Activated naive CD4-positive, alpha-beta T cell treated with anti-CD3 and anti-CD28 coated beads for 36 hours (primary cell): ENCODE results near the gene DMKN. TPM values are rescaled to one million over a fixed set of nuclear protein-coding genes. Genes with fewer than 3 reads are reported as not detected.

Experiments
- CTCF ChIA-PET: fragments of 350-600 bp; sonication (Branson Sonifier 250); formaldehyde crosslinking; loops from one replicate; lab custom pipeline; 2021; ENCODE audit warnings: antibody characterized with exemption; lab: Charles Lee
- DNase-seq: peaks from one replicate; pipeline ENCODE4 v3.0.0-alpha.2; 2020
- H3K27ac Mint-ChIP-seq: one replicate; pipeline ENCODE4 v1.8.0; 2021; ENCODE audit warnings: mild to moderate bottlenecking, mixed read lengths
- H3K27me3 Mint-ChIP-seq: one replicate; pipeline ENCODE4 v1.8.0; 2021; ENCODE audit warnings: low read depth, mixed read lengths
- H3K36me3 Mint-ChIP-seq: one replicate; pipeline ENCODE4 v1.8.0; 2021; ENCODE audit warnings: low read depth, mixed read lengths
- H3K4me1 Mint-ChIP-seq: one replicate; pipeline ENCODE4 v1.8.0; 2021; ENCODE audit warnings: low read depth, mixed read lengths
- H3K4me3 Mint-ChIP-seq: one replicate; pipeline ENCODE4 v1.8.0; 2021; ENCODE audit warnings: mild to moderate bottlenecking, moderate library complexity, mixed read lengths
- H3K9me3 Mint-ChIP-seq: one replicate; pipeline ENCODE4 v1.8.0; 2021; ENCODE audit warnings: mixed read lengths
- intact Hi-C: fragments of 100-400 bp; cut with micrococcal nuclease; formaldehyde crosslinking; loops from one replicate; pipeline ENCODE4 v1.15.1; 2023
- total RNA-seq, 2 experiments: library from RNA; stranded (reverse); gene quantifications; one replicate each; pipeline ENCODE4 v1.2.3, GENCODE V29; 2021

DMKN gene
- total RNA-seq, 2 experiments from 2014 or later: 0.86 to 1.7 TPM

DNA sequence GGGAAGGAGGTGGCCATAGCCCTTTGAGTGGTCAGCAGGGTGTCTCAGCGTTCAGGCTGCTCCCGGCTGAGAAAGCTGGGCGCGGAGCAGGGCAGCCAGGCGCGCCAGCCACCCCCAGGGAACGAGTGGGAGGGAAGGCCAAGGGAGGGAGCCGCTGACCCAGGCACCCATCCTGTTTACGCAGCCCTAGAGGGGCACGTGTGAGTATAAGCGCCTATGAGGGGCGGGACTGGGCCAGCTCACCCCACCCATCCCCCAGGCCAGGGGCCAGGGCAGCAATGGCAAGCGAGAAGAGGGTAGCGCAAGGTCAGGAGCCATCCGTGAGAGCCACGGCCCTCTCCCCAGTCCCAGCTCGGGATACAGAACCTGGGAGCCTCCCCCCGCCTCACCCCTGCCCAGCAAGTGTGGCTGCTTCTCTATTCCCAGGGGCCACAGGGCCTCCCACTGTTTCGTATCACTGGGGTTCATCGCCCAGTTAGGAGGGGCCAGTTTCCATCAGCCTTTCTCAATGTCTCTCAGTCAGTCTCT, 897 bp upstream of the DMKN start:
- no peaks in the 10 kb centered on the region for H3K36me3 Mint-ChIP-seq
- no peaks in the 10 kb centered on the region for H3K9me3 Mint-ChIP-seq
- intact Hi-C loops: no loop called here
- CTCF ChIA-PET: interaction anchor here (0.7 to 1.6 kb wide), 4 partner anchors 19 to 77 kb away, joined by 3 to 6 read pairs (median 4); no protein-coding TSS in a partner anchor
- no peak overlapping the region for H3K27ac Mint-ChIP-seq
- peaks cover 12% of the 10 kb centered on the region for H3K4me1 Mint-ChIP-seq
- no peak overlapping the region for H3K4me3 Mint-ChIP-seq
- peaks cover 22% of the 10 kb centered on the region for H3K27me3 Mint-ChIP-seq
- DNase-seq: no peak

- H3K27me3 Mint-ChIP-seq: peaks cover 30% of the 10 kb centered on the region
- H3K27ac Mint-ChIP-seq: no peak overlapping the region
- intact Hi-C loops: no loop called here
- no peaks in the 10 kb centered on the region for H3K36me3 Mint-ChIP-seq
- H3K9me3 Mint-ChIP-seq: no peaks in the 10 kb centered on the region
- peaks cover 15% of the 10 kb centered on the region for H3K4me1 Mint-ChIP-seq
- CTCF ChIA-PET: interaction anchor here (1.5 kb wide), 1 partner anchor 18 kb away, joined by 5 read pairs; no protein-coding TSS in a partner anchor
- DNase-seq: no peak
- no peak overlapping the region for H3K4me3 Mint-ChIP-seq
Observed at GRCh38 chr19:35512831-35513627, 420 bp downstream of the DMKN start.

- Mint-ChIP-seq H3K9me3 (no peaks in the 10 kb centered on the region), H3K4me3 (no peak overlapping the region), H3K4me1 (peaks cover 15% of the 10 kb centered on the region), H3K27ac (no peak overlapping the region), H3K27me3 (peaks cover 31% of the 10 kb centered on the region), H3K36me3 (no peaks in the 10 kb centered on the region)
- intact Hi-C loops: no loop called here
- no peak for DNase-seq
- CTCF ChIA-PET: interaction anchor here (0.9 to 2.0 kb wide), 9 partner anchors 9 to 357 kb away, joined by 3 to 15 read pairs (median 4); partner anchors contain the start of gene APLP1
Observed at GRCh38 chr19:35511337-35511736, 2.1 kb downstream of the DMKN start.

DNA sequence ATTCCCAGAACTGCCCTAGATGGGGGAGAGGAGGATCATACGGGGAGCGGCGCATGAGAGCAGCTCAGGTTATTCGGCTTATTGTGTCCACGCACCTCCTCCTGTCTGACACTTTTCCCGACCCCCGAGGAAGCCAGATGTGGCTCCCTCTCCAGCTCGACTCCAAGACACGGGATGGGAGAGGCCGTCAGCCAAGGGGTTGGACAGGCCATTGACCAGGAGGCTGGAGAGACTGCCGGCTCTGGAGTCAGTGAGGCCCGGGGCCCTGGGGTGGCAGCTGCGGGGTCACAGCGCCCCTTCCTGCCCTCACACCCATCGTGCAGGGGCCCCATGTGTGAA, 2.9 kb downstream of the DMKN start:
- peaks cover 15% of the 10 kb centered on the region for H3K4me1 Mint-ChIP-seq
- H3K36me3 Mint-ChIP-seq: no peaks in the 10 kb centered on the region
- peaks cover 31% of the 10 kb centered on the region for H3K27me3 Mint-ChIP-seq
- intact Hi-C loops: loop anchor here (1.0 kb wide), 2 partner anchors 36 to 82 kb away; no protein-coding TSS in a partner anchor
- no peaks in the 10 kb centered on the region for H3K9me3 Mint-ChIP-seq
- DNase-seq: no peak
- no peak overlapping the region for H3K27ac Mint-ChIP-seq
- CTCF ChIA-PET: interaction anchor here (0.5 to 2.0 kb wide), 25 partner anchors 10 to 358 kb away, joined by 3 to 15 read pairs (median 4); partner anchors contain the start of gene APLP1
- no peak overlapping the region for H3K4me3 Mint-ChIP-seq

GRCh38 chr19:35509861-35510625, 3.4 kb downstream of the DMKN start:
- Mint-ChIP-seq H3K4me1 (peaks cover 15% of the 10 kb centered on the region), H3K27me3 (peaks cover 36% of the 10 kb centered on the region), H3K9me3 (no peaks in the 10 kb centered on the region), H3K36me3 (no peaks in the 10 kb centered on the region), H3K4me3 (peak overlapping the region; percentile 57), H3K27ac (no peak overlapping the region)
- intact Hi-C loops: loop anchor here (1.0 kb wide), 2 partner anchors 36 to 82 kb away; no protein-coding TSS in a partner anchor
- CTCF ChIA-PET: interaction anchor here (0.5 to 4.9 kb wide), 27 partner anchors 9 to 393 kb away, joined by 3 to 24 read pairs (median 4); no protein-coding TSS in a partner anchor
- DNase-seq: peak; percentile 80

GRCh38 chr19:35509018-35509652, 4.3 kb downstream of the DMKN start:
- no peak overlapping the region for H3K27ac Mint-ChIP-seq
- peaks cover 36% of the 10 kb centered on the region for H3K27me3 Mint-ChIP-seq
- H3K9me3 Mint-ChIP-seq: no peaks in the 10 kb centered on the region
- H3K4me1 Mint-ChIP-seq: peaks cover 15% of the 10 kb centered on the region
- DNase-seq: peak; percentile 51
- H3K4me3 Mint-ChIP-seq: peak overlapping the region; percentile 57
- CTCF ChIA-PET: interaction anchor here (0.9 to 4.9 kb wide), 14 partner anchors 12 to 392 kb away, joined by 3 to 24 read pairs (median 6); no protein-coding TSS in a partner anchor
- intact Hi-C loops: no loop called here
- no peaks in the 10 kb centered on the region for H3K36me3 Mint-ChIP-seq

DNA sequence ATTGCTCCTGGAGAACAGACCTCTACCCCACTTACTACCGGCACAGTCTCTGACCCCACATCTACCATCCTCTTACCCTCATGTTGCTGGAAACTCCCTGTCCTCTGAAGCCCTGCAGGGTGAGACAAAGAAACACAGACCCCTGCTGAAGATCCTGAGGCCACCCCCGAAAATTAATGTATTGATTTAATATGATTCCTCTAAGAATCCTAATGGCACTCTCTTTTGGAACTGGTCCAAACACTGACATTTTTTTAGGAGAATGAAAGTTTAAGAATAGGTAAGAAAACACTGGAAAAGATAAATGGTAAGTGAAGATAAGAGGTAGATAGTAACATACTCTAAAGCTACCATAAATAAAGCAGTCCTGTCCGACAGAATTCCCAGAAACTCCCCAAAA, 5.3 kb downstream of the DMKN start:
- no peaks in the 10 kb centered on the region for H3K36me3 Mint-ChIP-seq
- H3K27ac Mint-ChIP-seq: no peak overlapping the region
- H3K27me3 Mint-ChIP-seq: peaks cover 32% of the 10 kb centered on the region
- H3K4me3 Mint-ChIP-seq: no peak overlapping the region
- intact Hi-C loops: no loop called here
- CTCF ChIA-PET: interaction anchor here (0.7 to 4.9 kb wide), 4 partner anchors 11 to 151 kb away, joined by 3 to 24 read pairs (median 4); no protein-coding TSS in a partner anchor
- no peak for DNase-seq
- H3K4me1 Mint-ChIP-seq: peaks cover 15% of the 10 kb centered on the region
- H3K9me3 Mint-ChIP-seq: no peaks in the 10 kb centered on the region

DNA sequence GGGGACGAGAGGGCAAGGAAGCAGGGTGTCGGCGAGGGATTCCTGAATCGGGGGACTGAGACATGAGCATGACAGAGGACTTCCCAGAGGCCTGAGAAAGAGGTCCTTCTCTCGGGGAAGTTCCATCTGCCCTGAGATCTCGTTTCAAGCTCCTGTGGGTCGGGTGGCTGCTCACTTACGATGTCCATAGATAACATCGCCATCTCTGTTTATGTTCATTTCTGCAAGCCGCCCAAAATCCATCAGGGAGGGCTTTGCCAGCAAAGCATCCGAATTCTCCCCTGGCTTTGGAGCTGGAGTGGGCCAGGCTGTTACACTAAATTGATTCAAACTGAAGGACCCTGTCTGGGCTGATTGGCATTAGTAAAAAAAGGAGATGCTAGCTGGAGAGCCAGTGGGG, 5.9 kb downstream of the DMKN start:
- no peak overlapping the region for H3K4me3 Mint-ChIP-seq
- peaks cover 15% of the 10 kb centered on the region for H3K4me1 Mint-ChIP-seq
- intact Hi-C loops: no loop called here
- H3K9me3 Mint-ChIP-seq: no peaks in the 10 kb centered on the region
- no peak overlapping the region for H3K27ac Mint-ChIP-seq
- H3K27me3 Mint-ChIP-seq: peaks cover 32% of the 10 kb centered on the region
- no peak for DNase-seq
- CTCF ChIA-PET: interaction anchor here (1.2 to 4.9 kb wide), 2 partner anchors 12 to 104 kb away, joined by 3 to 24 read pairs; no protein-coding TSS in a partner anchor
- H3K36me3 Mint-ChIP-seq: no peaks in the 10 kb centered on the region

DNA sequence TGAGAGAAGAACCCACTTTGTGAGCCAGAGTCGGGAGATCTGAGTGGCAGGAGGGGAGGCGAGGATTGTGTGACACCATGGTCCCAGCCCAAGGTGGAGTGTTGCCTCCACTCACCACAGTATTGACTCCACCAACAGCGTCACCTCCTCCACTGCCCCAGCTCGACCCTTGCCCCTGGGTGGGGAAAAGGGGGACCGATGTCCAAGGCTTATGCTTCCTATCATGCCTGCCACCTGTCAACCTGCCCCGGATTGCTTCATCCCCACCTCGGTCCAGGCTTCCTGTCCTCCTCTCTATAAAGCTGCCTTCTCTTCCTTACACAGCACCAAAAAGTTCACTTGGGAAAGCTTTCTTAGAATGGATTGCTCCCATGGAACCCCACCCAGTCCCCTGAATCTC, 7.4 kb downstream of the DMKN start:
- CTCF ChIA-PET: interaction anchor here (1.0 to 4.9 kb wide), 2 partner anchors 9 to 11 kb away, joined by 4 to 24 read pairs; no protein-coding TSS in a partner anchor
- DNase-seq: no peak
- H3K4me1 Mint-ChIP-seq: peaks cover 15% of the 10 kb centered on the region
- no peak overlapping the region for H3K4me3 Mint-ChIP-seq
- H3K27me3 Mint-ChIP-seq: peaks cover 25% of the 10 kb centered on the region
- H3K36me3 Mint-ChIP-seq: no peaks in the 10 kb centered on the region
- no peak overlapping the region for H3K27ac Mint-ChIP-seq
- H3K9me3 Mint-ChIP-seq: no peaks in the 10 kb centered on the region
- intact Hi-C loops: no loop called here

GRCh38 chr19:35502751-35503150, 10.7 kb downstream of the DMKN start:
- Mint-ChIP-seq H3K36me3 (no peaks in the 10 kb centered on the region), H3K27ac (no peak overlapping the region)
- CTCF ChIA-PET: no interaction called here

GRCh38 chr19:35501684-35502083, 11.8 kb downstream of the DMKN start:
- no peaks in the 10 kb centered on the region for H3K4me1 Mint-ChIP-seq
- H3K36me3 Mint-ChIP-seq: no peaks in the 10 kb centered on the region
- no peak overlapping the region for H3K27ac Mint-ChIP-seq
- intact Hi-C loops: no loop called here
- CTCF ChIA-PET: no interaction called here
- no peak for DNase-seq
- peaks cover 5% of the 10 kb centered on the region for H3K27me3 Mint-ChIP-seq
- no peak overlapping the region for H3K4me3 Mint-ChIP-seq
- H3K9me3 Mint-ChIP-seq: no peaks in the 10 kb centered on the region

More at GRCh38 chr19:35502751-35503150, 10.7 kb downstream of the DMKN start:
- Mint-ChIP-seq H3K27me3 (peaks cover 5% of the 10 kb centered on the region), H3K9me3 (no peaks in the 10 kb centered on the region), H3K4me3 (no peak overlapping the region), H3K4me1 (no peaks in the 10 kb centered on the region)
- DNase-seq: no peak
- intact Hi-C loops: no loop called here
